ENCODE data around the gene C9orf57.

Gene C9orf57

DNA sequence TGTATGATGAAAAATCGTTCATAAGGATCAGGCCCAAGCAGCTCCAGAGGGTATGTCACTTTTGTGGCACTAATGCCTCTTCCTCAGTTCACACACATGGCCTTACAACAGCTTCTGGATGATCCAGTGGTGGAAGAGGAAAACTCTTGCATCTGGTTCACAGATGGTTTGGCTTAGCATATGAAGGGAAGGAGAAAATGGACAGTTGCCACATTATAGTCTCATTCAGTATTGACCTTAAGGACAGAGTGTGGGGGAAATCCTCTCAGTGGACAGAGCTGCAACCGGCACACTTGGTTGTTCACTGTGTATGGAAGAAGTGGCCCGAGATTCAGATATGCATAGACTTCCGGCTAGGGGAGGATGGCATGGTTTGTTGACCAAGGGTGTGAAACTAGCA lies 22.8 kb downstream of the C9orf57 start:
- TF ChIP-seq, protein P1, sequence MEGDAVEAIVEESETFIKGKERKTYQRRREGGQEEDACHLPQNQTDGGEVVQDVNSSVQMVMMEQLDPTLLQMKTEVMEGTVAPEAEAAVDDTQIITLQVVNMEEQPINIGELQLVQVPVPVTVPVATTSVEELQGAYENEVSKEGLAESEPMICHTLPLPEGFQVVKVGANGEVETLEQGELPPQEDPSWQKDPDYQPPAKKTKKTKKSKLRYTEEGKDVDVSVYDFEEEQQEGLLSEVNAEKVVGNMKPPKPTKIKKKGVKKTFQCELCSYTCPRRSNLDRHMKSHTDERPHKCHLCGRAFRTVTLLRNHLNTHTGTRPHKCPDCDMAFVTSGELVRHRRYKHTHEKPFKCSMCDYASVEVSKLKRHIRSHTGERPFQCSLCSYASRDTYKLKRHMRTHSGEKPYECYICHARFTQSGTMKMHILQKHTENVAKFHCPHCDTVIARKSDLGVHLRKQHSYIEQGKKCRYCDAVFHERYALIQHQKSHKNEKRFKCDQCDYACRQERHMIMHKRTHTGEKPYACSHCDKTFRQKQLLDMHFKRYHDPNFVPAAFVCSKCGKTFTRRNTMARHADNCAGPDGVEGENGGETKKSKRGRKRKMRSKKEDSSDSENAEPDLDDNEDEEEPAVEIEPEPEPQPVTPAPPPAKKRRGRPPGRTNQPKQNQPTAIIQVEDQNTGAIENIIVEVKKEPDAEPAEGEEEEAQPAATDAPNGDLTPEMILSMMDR (IDR thresholded peaks at IDR 0.05; ENCODE audit: borderline replicate concordance, control extremely low read depth, extremely low read depth, insufficient read depth, missing control alignments), result no peak
- no peak for DNase-seq (ENCODE audit: low spot score)
- in situ Hi-C loops (cut with MboI; ENCODE audit: low sequenced_read_pairs, unreplicated experiment), result loop anchor here (5.0 to 25.0 kb wide), 4 partner anchors 233 to 775 kb away; no protein-coding TSS in a partner anchor

DNA sequence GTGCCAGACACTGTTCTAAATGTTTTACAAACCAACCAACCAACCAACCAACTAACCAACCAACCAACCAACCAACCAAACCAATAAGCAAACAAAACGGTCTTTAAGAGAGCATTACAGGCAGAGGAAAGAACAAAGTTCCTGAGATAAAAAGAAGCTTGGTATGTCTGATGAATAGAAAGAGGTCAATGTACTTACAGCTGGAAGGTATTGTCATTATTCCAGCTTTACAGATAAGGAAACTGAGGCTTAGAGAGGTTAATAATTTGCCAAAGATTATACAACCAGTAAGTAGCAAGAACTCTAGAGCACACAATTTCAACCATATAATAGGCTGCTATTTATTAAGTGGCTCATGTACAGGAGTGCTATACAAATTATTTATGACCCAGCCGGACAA lies 29.6 kb downstream of the C9orf57 start:
- TF ChIP-seq, protein P1 (IDR thresholded peaks at IDR 0.05; ENCODE audit: borderline replicate concordance, control extremely low read depth, extremely low read depth, insufficient read depth, missing control alignments), result no peak
- no peak for DNase-seq (ENCODE audit: low spot score)
- in situ Hi-C loops (cut with MboI; ENCODE audit: low sequenced_read_pairs, unreplicated experiment), result loop anchor here (10.0 to 25.0 kb wide), 3 partner anchors 226 to 782 kb away; no protein-coding TSS in a partner anchor

DNA sequence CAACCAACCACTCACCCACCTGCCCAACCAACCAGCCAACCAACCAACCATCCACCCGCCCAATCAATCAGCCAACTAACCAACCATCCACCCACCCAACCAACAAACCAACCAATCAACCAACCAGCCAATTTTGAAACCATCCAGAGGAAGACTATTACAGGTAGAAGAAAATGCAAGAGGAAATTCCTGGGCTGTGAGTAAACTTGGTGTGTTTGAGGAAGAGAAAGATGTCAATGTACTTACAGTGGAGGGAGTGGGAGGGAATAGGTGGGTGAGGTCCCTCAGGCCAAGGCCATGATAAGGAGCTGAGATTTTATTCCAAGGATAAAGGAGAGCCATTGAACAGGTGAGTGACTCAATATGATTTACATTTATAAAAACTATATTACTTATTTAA lies 30.4 kb downstream of the C9orf57 start:
- TF ChIP-seq, protein P1 (IDR thresholded peaks at IDR 0.05; ENCODE audit: borderline replicate concordance, control extremely low read depth, extremely low read depth, insufficient read depth, missing control alignments), result no peak
- in situ Hi-C loops (cut with MboI; ENCODE audit: low sequenced_read_pairs, unreplicated experiment), result loop anchor here (10.0 to 25.0 kb wide), 3 partner anchors 225 to 782 kb away; no protein-coding TSS in a partner anchor
- DNase-seq (ENCODE audit: low spot score), result no peak

DNA sequence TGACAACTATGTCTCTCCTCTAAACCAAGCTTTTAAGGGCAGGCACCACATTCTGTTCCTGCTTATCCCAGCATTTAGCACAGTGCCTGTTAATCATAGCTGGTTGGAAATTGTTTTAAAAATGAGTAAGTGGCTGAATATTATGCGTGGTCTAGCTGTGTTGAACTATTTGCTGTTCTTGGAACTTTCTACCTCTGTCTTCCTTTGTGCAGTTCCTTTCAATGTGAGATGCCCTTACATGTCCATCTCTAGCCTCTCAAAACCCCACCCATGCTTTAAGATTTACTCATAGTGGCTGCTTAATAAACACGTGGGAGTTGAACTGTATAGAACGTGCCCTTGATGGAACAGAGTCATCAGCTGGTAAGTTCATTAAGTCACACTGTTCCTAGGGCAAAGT lies 34.5 kb downstream of the C9orf57 start:
- TF ChIP-seq, protein P1 (IDR thresholded peaks at IDR 0.05; ENCODE audit: borderline replicate concordance, control extremely low read depth, extremely low read depth, insufficient read depth, missing control alignments), result no peak
- no peak for DNase-seq (ENCODE audit: low spot score)
- in situ Hi-C loops (cut with MboI; ENCODE audit: low sequenced_read_pairs, unreplicated experiment), result loop anchor here (25.0 kb wide), 2 partner anchors 561 to 786 kb away; no protein-coding TSS in a partner anchor

DNA sequence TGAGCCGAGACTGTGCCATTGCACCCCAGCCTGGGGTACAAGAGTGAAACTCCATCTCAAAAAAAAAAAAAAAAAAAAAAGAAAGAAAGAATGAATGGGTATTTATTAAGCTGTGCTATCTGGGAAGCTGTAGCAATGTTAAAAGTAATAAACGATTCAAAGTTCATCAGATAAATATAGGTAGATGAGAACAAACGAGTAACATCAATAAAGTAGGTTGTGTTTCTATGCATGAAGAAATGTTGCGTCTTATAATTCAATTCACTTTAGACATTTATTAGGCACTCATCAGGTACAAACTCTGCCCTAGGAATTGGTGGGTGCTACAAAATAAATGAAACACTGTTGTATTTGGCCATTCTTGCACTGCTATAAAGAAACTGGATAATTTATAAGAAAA lies 36.8 kb downstream of the C9orf57 start:
- TF ChIP-seq, protein P1 (IDR thresholded peaks at IDR 0.05; ENCODE audit: borderline replicate concordance, control extremely low read depth, extremely low read depth, insufficient read depth, missing control alignments), result no peak
- no peak for DNase-seq (ENCODE audit: low spot score)
- in situ Hi-C loops (cut with MboI; ENCODE audit: low sequenced_read_pairs, unreplicated experiment), result loop anchor here (25.0 kb wide), 1 partner anchor 736 kb away; no protein-coding TSS in a partner anchor

DNA sequence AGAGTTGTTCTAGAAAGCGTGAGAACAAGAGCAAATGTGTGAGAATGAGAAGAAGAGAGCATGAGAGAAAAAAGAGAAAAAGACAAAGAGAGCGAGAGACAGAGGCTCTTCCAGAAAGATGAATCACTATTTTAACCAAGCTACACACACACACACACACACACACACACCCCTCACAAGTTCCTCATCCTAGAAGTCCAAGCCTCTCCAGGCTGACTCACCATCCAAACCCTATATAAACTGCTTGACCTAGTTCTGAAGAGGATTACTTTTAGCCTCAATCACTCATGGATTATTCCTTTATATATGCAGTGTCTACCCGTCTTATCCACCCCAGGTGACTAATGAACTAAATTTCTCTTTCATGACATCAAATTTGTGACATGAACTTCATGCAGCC lies 37.6 kb downstream of the C9orf57 start:
- TF ChIP-seq, protein P1 (IDR thresholded peaks at IDR 0.05; ENCODE audit: borderline replicate concordance, control extremely low read depth, extremely low read depth, insufficient read depth, missing control alignments), result no peak
- DNase-seq (ENCODE audit: low spot score), result no peak
- in situ Hi-C loops (cut with MboI; ENCODE audit: low sequenced_read_pairs, unreplicated experiment), result loop anchor here (25.0 kb wide), 1 partner anchor 736 kb away; no protein-coding TSS in a partner anchor

All from GM13976 (cell line).